H9 (cell line): ENCODE data around the gene BBX. TPM values are rescaled to one million over a fixed set of nuclear protein-coding genes. Genes with fewer than 3 reads are reported as not detected.

Source experiments
- DNase-seq: peaks from one replicate; pipeline ENCODE4 v3.0.0-alpha.2; 2017
- H2AFZ ChIP-seq: one replicate; pipeline ENCODE4 v1.6.1; 2013; ENCODE audit warnings: mild to moderate bottlenecking, low read length, control low read depth, moderate library complexity
- H2AK5ac ChIP-seq: 2 replicates; pipeline ENCODE4 v1.6.1; 2013; ENCODE audit warnings: low read length, control low read depth, mixed read lengths; ENCODE audit not compliant: insufficient read length
- H2BK120ac ChIP-seq: one replicate; pipeline ENCODE4 v1.6.1; 2013; ENCODE audit warnings: low read depth, mild to moderate bottlenecking, low read length, control low read depth, inconsistent platforms; ENCODE audit not compliant: poor library complexity, severe bottlenecking
- H2BK12ac ChIP-seq: 2 replicates; pipeline ENCODE4 v1.6.1; 2013; ENCODE audit warnings: low read length, control low read depth, mixed read lengths, low read depth; ENCODE audit not compliant: insufficient read length
- H2BK15ac ChIP-seq: 2 replicates; pipeline ENCODE4 v1.6.1; 2013; ENCODE audit warnings: low read depth, low read length, control low read depth
- H2BK20ac ChIP-seq: one replicate; pipeline ENCODE4 v1.6.1; 2013; ENCODE audit warnings: low read depth, mild to moderate bottlenecking, low read length, control low read depth, inconsistent platforms; ENCODE audit not compliant: poor library complexity, severe bottlenecking
- H2BK5ac ChIP-seq: 2 replicates; pipeline ENCODE4 v1.6.1; 2013; ENCODE audit warnings: low read length, control low read depth, mixed read lengths; ENCODE audit not compliant: insufficient read length
- H3K14ac ChIP-seq: 2 replicates; pipeline ENCODE4 v1.6.1; 2013; ENCODE audit warnings: low read length, control low read depth; ENCODE audit not compliant: insufficient read depth
- H3K18ac ChIP-seq: 2 replicates; pipeline ENCODE4 v1.6.1; 2013; ENCODE audit warnings: low read depth, mild to moderate bottlenecking, mixed read lengths, low read length, control low read depth; ENCODE audit not compliant: insufficient read length
- H3K23ac ChIP-seq: 2 replicates; pipeline ENCODE4 v1.6.1; 2013; ENCODE audit warnings: low read length, control low read depth, mixed read lengths, low read depth; ENCODE audit not compliant: insufficient read length
- H3K23me2 ChIP-seq: 2 replicates; pipeline ENCODE4 v1.6.1; 2013; ENCODE audit warnings: low read depth, mild to moderate bottlenecking, mixed read lengths, low read length, control low read depth; ENCODE audit not compliant: insufficient read length, poor library complexity, severe bottlenecking
- H3K27ac ChIP-seq: 2 replicates; pipeline ENCODE4 v1.5.1; 2013; ENCODE audit warnings: low read length, control low read depth, mixed read lengths, low read depth; ENCODE audit not compliant: insufficient read length
- H3K27me3 ChIP-seq: 2 replicates; pipeline ENCODE4 v1.6.1; 2013; ENCODE audit warnings: low read length, control low read depth, inconsistent platforms; ENCODE audit not compliant: insufficient read depth
- H3K4ac ChIP-seq: 2 replicates; pipeline ENCODE4 v1.6.1; 2013; ENCODE audit warnings: low read depth, mild to moderate bottlenecking, control low read depth, inconsistent platforms, low read length, moderate library complexity
- H3K4me1 ChIP-seq: 2 replicates; pipeline ENCODE4 v1.6.1; 2013; ENCODE audit warnings: low read length, control low read depth, inconsistent platforms; ENCODE audit not compliant: insufficient read depth
- H3K4me2 ChIP-seq: 2 replicates; pipeline ENCODE4 v1.6.1; 2013; ENCODE audit warnings: low read length, control low read depth, mixed read lengths; ENCODE audit not compliant: insufficient read length, insufficient read depth
- H3K56ac ChIP-seq: 2 replicates; pipeline ENCODE4 v1.6.1; 2013; ENCODE audit warnings: low read depth, mild to moderate bottlenecking, mixed read lengths, low read length, control low read depth; ENCODE audit not compliant: insufficient read length
- H3K79me1 ChIP-seq: 2 replicates; pipeline ENCODE4 v1.6.1; 2013; ENCODE audit warnings: low read depth, mild to moderate bottlenecking, moderate library complexity, low read length, control low read depth, inconsistent platforms; ENCODE audit not compliant: insufficient read depth, poor library complexity, severe bottlenecking
- H3K79me2 ChIP-seq: 2 replicates; pipeline ENCODE4 v1.6.1; 2013; ENCODE audit warnings: low read length, control low read depth, inconsistent platforms; ENCODE audit not compliant: insufficient read depth
- H3K9ac ChIP-seq: 2 replicates; pipeline ENCODE4 v1.6.1; 2013; ENCODE audit warnings: low read length, control low read depth, mixed read lengths; ENCODE audit not compliant: insufficient read length; ENCODE audit errors: extremely low read depth
- H3K9me3 ChIP-seq: one replicate; pipeline ENCODE4 v1.6.1; 2013; ENCODE audit warnings: low read depth, low read length, inconsistent platforms; ENCODE audit not compliant: control insufficient read depth
- H3T11ph ChIP-seq: one replicate; pipeline ENCODE4 v1.6.1; 2013; ENCODE audit warnings: mild to moderate bottlenecking, low read length, control low read depth, inconsistent platforms
- H4K20me1 ChIP-seq: one replicate; pipeline ENCODE4 v1.6.1; 2013; ENCODE audit not compliant: control insufficient read depth, insufficient read length, insufficient read depth
- H4K5ac ChIP-seq: 2 replicates; pipeline ENCODE4 v1.6.1; 2013; ENCODE audit warnings: low read depth, mild to moderate bottlenecking, mixed read lengths, low read length, control low read depth; ENCODE audit not compliant: insufficient read length
- H4K8ac ChIP-seq: replicated peaks from 2 replicates; pipeline ENCODE4 v1.6.1; 2013; ENCODE audit warnings: low read length, control low read depth, mixed read lengths, low read depth; ENCODE audit not compliant: insufficient read length
- H4K91ac ChIP-seq: 2 replicates; pipeline ENCODE4 v1.6.1; 2013; ENCODE audit warnings: low read depth, mild to moderate bottlenecking, moderate library complexity, mixed read lengths, low read length, control low read depth; ENCODE audit not compliant: insufficient read length
- H3K27ac Mint-ChIP-seq, 3 experiments: 2 replicates in 2 of 3; 3 replicates in 1 of 3; pipeline ENCODE4 v1.8.0; 2020 to 2021; ENCODE audit warnings: mixed read lengths in 3 of 3, mild to moderate bottlenecking in 1 of 3, moderate library complexity in 1 of 3
- H3K27me3 Mint-ChIP-seq: 2 replicates; pipeline ENCODE4 v1.8.0; 2021; ENCODE audit warnings: low read depth, mild to moderate bottlenecking, moderate library complexity, mixed read lengths
- H3K36me3 Mint-ChIP-seq, 3 experiments: 2 replicates in 2 of 3; 3 replicates in 1 of 3; pipeline ENCODE4 v1.8.0; 2020 to 2021; ENCODE audit warnings: low read depth in 3 of 3, mixed read lengths in 3 of 3; ENCODE audit not compliant: insufficient read depth in 1 of 3
- H3K4me1 Mint-ChIP-seq, 2 experiments: 2 replicates each; pipeline ENCODE4 v1.8.0; 2020; ENCODE audit warnings: mixed read lengths in 2 of 2
- H3K4me3 Mint-ChIP-seq, 2 experiments: 2 replicates in 1 of 2; 3 replicates in 1 of 2; pipeline ENCODE4 v1.8.0; 2020 to 2021; ENCODE audit warnings: mild to moderate bottlenecking in 2 of 2, mixed read lengths in 2 of 2, moderate library complexity in 1 of 2
- H3K9me3 Mint-ChIP-seq, 2 experiments: 2 replicates in 1 of 2; 3 replicates in 1 of 2; pipeline ENCODE4 v1.8.0; 2020; ENCODE audit warnings: mild to moderate bottlenecking in 2 of 2, mixed read lengths in 2 of 2, moderate library complexity in 1 of 2
- WGBS: extraction: QIAGEN DNeasy Blood & Tissue Kit; methylation state at CpG from one replicate; pipeline ENCODE4 v1.1.7; 2013; ENCODE audit warnings: missing lambda C conversion rate, low lambda C conversion rate, mixed read lengths; ENCODE audit not compliant: insufficient read length; ENCODE audit errors: extremely low coverage; 5-methylcytosine and 5-hydroxymethylcytosine counted together
- total RNA-seq: library from RNA; stranded (reverse); gene quantifications from 2 replicates; pipeline ENCODE4 v1.2.1, GENCODE V29; 2021
- TF ChIP-seq, protein P1 (sequence below): fragments of 200-600 bp; sonication (generic); conservative IDR thresholded peaks from 3 replicates; pipeline ENCODE4 v1.8.0; 2021; ENCODE audit warnings: antibody characterized with exemption, mild to moderate bottlenecking

Gene BBX
- total RNA-seq, 1 experiment from 2014 or later = 34.8 TPM

DNA sequence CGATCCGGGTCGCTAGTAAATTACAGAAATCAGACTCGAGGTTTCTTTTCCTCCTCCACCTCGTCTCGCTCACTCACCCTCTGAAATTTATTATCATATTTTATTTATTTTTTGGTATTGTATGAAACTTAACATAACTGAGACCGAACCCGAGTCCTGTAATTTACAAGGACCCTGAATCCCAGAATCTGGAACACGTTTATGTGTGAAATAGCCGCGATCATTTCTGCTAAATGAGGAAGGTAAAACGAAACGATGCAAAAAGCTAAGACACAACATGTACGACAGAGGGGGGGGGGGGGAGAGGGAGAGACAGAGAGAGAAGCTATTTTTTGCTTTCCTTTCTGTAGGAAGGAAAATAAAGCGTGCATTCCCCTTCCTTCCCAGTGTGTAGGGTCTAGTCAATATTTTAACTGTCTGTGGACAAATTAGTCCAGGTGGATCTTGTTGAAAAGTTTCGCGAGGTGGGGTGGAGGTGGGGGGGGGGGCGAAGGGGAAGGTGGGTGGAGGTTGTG is 1.6 kb downstream of the BBX start:
- Histone ChIP-seq H3K4me2 (peak overlapping the region; percentile 88), H2BK5ac (no peak overlapping the region), H2BK120ac (no peak overlapping the region), H4K8ac (no peak overlapping the region), H3T11ph (no peak overlapping the region), H3K56ac (no peak overlapping the region), H3K4ac (no peak overlapping the region), H4K91ac (no peak overlapping the region), H3K9me3 (no peaks in the 10 kb centered on the region), H3K79me2 (peaks cover 1% of the 10 kb centered on the region; the same call in 1 of the 2 replicates), H2BK12ac (no peak overlapping the region), H4K20me1 (no peaks in the 10 kb centered on the region), H2BK20ac (no peak overlapping the region), H3K18ac (no peak overlapping the region), H3K23ac (no peak overlapping the region), H3K4me1 (no peaks in the 10 kb centered on the region), H3K23me2 (peaks cover 14% of the 10 kb centered on the region), H2AK5ac (no peak overlapping the region), H3K14ac (no peak overlapping the region), H4K5ac (no peak overlapping the region), H3K9ac (peak overlapping the region; percentile 59), H2BK15ac (no peak overlapping the region), H2AFZ (no peak overlapping the region), H3K79me1 (no peaks in the 10 kb centered on the region), H3K27me3 (no peaks in the 10 kb centered on the region), H3K27ac (no peak overlapping the region)
- H3K4me1 Mint-ChIP-seq = peaks cover 16 to 18% of the 10 kb centered on the region in 2 experiments
- no peak overlapping the region; a peak in 2 of 7 replicates for H3K27ac Mint-ChIP-seq
- H3K27me3 Mint-ChIP-seq = peaks cover 3% of the 10 kb centered on the region; the same call in 1 of the 2 replicates
- no peak for DNase-seq
- peak overlapping the region; percentile 94 for H3K4me3 Mint-ChIP-seq
- H3K9me3 Mint-ChIP-seq = no peaks in the 10 kb centered on the region
- WGBS = no CpG with 5 or more reads among the region's 18 CpGs
- TF ChIP-seq, protein P1, sequence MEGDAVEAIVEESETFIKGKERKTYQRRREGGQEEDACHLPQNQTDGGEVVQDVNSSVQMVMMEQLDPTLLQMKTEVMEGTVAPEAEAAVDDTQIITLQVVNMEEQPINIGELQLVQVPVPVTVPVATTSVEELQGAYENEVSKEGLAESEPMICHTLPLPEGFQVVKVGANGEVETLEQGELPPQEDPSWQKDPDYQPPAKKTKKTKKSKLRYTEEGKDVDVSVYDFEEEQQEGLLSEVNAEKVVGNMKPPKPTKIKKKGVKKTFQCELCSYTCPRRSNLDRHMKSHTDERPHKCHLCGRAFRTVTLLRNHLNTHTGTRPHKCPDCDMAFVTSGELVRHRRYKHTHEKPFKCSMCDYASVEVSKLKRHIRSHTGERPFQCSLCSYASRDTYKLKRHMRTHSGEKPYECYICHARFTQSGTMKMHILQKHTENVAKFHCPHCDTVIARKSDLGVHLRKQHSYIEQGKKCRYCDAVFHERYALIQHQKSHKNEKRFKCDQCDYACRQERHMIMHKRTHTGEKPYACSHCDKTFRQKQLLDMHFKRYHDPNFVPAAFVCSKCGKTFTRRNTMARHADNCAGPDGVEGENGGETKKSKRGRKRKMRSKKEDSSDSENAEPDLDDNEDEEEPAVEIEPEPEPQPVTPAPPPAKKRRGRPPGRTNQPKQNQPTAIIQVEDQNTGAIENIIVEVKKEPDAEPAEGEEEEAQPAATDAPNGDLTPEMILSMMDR = no peak
- H3K36me3 Mint-ChIP-seq = peaks cover 7 to 22% (median 10%) of the 10 kb centered on the region in 3 experiments
